K562 (cell line): ENCODE data around the gene BIVM. TPM values are rescaled to one million over a fixed set of nuclear protein-coding genes. Genes with fewer than 3 reads are reported as not detected.

Experiments
- CBX8 ChIP-seq: fragments of 200-600 bp; sonication (generic); IDR thresholded peaks from 2 replicates; pipeline ENCODE4 v1.6.1; 2012; ENCODE audit warnings: borderline replicate concordance, mixed run types, low read depth, mild to moderate bottlenecking, moderate library complexity, mixed read lengths, low read length, control low read depth, inconsistent platforms; ENCODE audit not compliant: poor library complexity, severe bottlenecking; ENCODE audit errors: extremely low read depth
- CTBP1 ChIP-seq: fragments of 450-650 bp; IDR thresholded peaks from 2 replicates; pipeline ENCODE4 v1.6.1; 2016; ENCODE audit warnings: borderline replicate concordance
- FIP1L1 ChIP-seq: fragments of 200-400 bp; formaldehyde crosslinking; IDR thresholded peaks from 2 replicates; pipeline ENCODE4 v1.6.1; 2018; ENCODE audit warnings: mild to moderate bottlenecking, low read depth, low read length; ENCODE audit not compliant: poor library complexity, severe bottlenecking
- FOXA3 ChIP-seq, 2 experiments: fragments of 450-650 bp in 1 of 2; sonication (generic) in 1 of 2; formaldehyde crosslinking; IDR thresholded peaks in 1 of 2; conservative IDR thresholded peaks in 1 of 2; 2 replicates each; pipeline versions ENCODE4 v1.4.0 to v1.8.0; 2020 to 2022; ENCODE audit warnings: mild to moderate bottlenecking in 2 of 2, missing genetic modification reagents in 1 of 2
- FOXP4 ChIP-seq: sonication (generic); formaldehyde crosslinking; IDR thresholded peaks from 2 replicates; pipeline ENCODE4 v1.8.0; 2022; ENCODE audit warnings: mild to moderate bottlenecking, missing genetic modification reagents, borderline replicate concordance
- GMEB1 ChIP-seq: fragments of 250-450 bp; sonication (Bioruptor Pico); IDR thresholded peaks from 2 replicates; pipeline ENCODE4 v1.4.0; 2020; ENCODE audit warnings: mild to moderate bottlenecking
- GTF2A2 ChIP-seq: IDR thresholded peaks from 2 replicates; pipeline ENCODE4 v1.6.1; 2016; ENCODE audit warnings: mild to moderate bottlenecking, missing genetic modification characterization, missing compliant biosample characterization
- HCFC1 ChIP-seq: IDR thresholded peaks from 2 replicates; pipeline ENCODE4 v1.6.1; 2012; ENCODE audit warnings: low read depth, low read length, improper control_type of control experiment
- ID3 ChIP-seq, 2 experiments: fragments of 250-450 bp in 1 of 2; fragments of 450-650 bp in 1 of 2; sonication (Bioruptor Pico) in 1 of 2; IDR thresholded peaks; 2 replicates each; pipeline versions ENCODE4 v1.6.1 to v1.8.0; 2016 to 2021; ENCODE audit warnings: mild to moderate bottlenecking in 2 of 2, moderate library complexity in 2 of 2, missing compliant biosample characterization in 1 of 2, missing genetic modification characterization in 1 of 2
- NFIX ChIP-seq: fragments of 250-450 bp; sonication (Bioruptor Pico); IDR thresholded peaks from 2 replicates; pipeline ENCODE4 v1.4.0; 2020; ENCODE audit warnings: low read depth, mild to moderate bottlenecking, moderate library complexity
- PTTG1 ChIP-seq: fragments of 450-650 bp; IDR thresholded peaks from 2 replicates; pipeline ENCODE4 v1.6.1; 2016; ENCODE audit warnings: low read depth, mild to moderate bottlenecking, missing genetic modification characterization, missing compliant biosample characterization
- RBM39 ChIP-seq: fragments of 200-400 bp; formaldehyde crosslinking; optimal IDR thresholded peaks from 2 replicates; pipeline ENCODE3; 2018; ENCODE audit warnings: low read depth, low read length
- SAP30 ChIP-seq: fragments of 200-600 bp; sonication (generic); IDR thresholded peaks from 2 replicates; pipeline ENCODE4 v1.6.1; 2012; ENCODE audit warnings: borderline replicate concordance, low read depth, mild to moderate bottlenecking, moderate library complexity, low read length, control low read depth, inconsistent platforms; ENCODE audit not compliant: insufficient read depth, poor library complexity, severe bottlenecking
- SLC30A9 ChIP-seq: fragments of 250-450 bp; sonication (Bioruptor Pico); IDR thresholded peaks from 2 replicates; pipeline ENCODE4 v1.8.0; 2022; ENCODE audit warnings: mild to moderate bottlenecking, moderate library complexity
- TAF1 ChIP-seq: IDR thresholded peaks from 2 replicates; pipeline ENCODE4 v1.6.1; 2011; ENCODE audit warnings: mild to moderate bottlenecking, low read length, moderate library complexity; ENCODE audit not compliant: insufficient read depth, control insufficient read depth, severe bottlenecking; ENCODE audit errors: extremely low read depth
- TAF9B ChIP-seq: fragments of 450-650 bp; IDR thresholded peaks from 2 replicates; pipeline ENCODE4 v1.6.1; 2018; ENCODE audit warnings: mild to moderate bottlenecking; ENCODE audit not compliant: partially characterized antibody
- THAP12 ChIP-seq: fragments of 250-450 bp; sonication (Bioruptor Pico); IDR thresholded peaks from 2 replicates; pipeline ENCODE4 v1.9.0; 2021; ENCODE audit warnings: mild to moderate bottlenecking, inconsistent platforms
- ZFX ChIP-seq: sonication (generic); formaldehyde crosslinking; IDR thresholded peaks from 2 replicates; pipeline ENCODE4 v1.8.0; 2022; ENCODE audit warnings: mild to moderate bottlenecking, missing genetic modification reagents, moderate library complexity
- ZNF785 ChIP-seq: fragments of 250-450 bp; sonication (Bioruptor Pico); IDR thresholded peaks from 2 replicates; pipeline ENCODE4 v1.4.0; 2020; ENCODE audit warnings: mild to moderate bottlenecking
- polyA plus RNA-seq, 8 experiments: library from polyadenylated mRNA; depleted of rRNA in 4 of 8; stranded (reverse) in 5 of 8; unstranded in 3 of 8; fragments of >200 nt; fragmentation: Nextera tagmentation in 2 of 8; fragmentation: Illumina TruSeq in 1 of 8; extraction: Ambion mirVana in 2 of 8; extraction: Trizol in 1 of 8; gene quantifications; 2 replicates each; pipeline versions ENCODE4 v1.2.1 to v1.2.3, GENCODE V29; 2011 to 2014; ENCODE audit warnings: inconsistent platforms in 1 of 8, missing spikeins in 1 of 8
- total RNA-seq, 7 experiments: library from RNA; depleted of rRNA in 6 of 7; stranded (reverse); fragments of >200 nt in 6 of 7; fragmentation: Illumina TruSeq in 2 of 7; extraction: Trizol in 2 of 7; gene quantifications; 2 replicates each; pipeline versions ENCODE4 v1.2.1 to v1.2.3, GENCODE V29; 2011 to 2021; ENCODE audit warnings: low replicate concordance in 1 of 7

BIVM gene
- total and polyA plus RNA-seq, 9 of the 15 experiments (the other 6 are each of a cell fraction or from before 2014, with no cell fraction given), result 3.6 to 23.1 (median 16.8) TPM

- peak; percentile 49; the same call in 1 of the 2 replicates for TF ChIP-seq FOXP4 (CRISPR knock-in tag)
- peak; percentile 40 for TF ChIP-seq TAF9B
- peak; percentile 77 for TF ChIP-seq CTBP1
- TF ChIP-seq HCFC1, result no peak
- TF ChIP-seq GMEB1, result peak; percentile 74
- TF ChIP-seq FIP1L1, result peak; percentile 65
- TF ChIP-seq SAP30, result no peak
- 0 out of 4 replicates have a peak, but pooled peaks of 1 of the 2 experiments have one; percentile 10 for TF ChIP-seq FOXA3 (CRISPR knock-in tag; conservative IDR thresholded peaks at IDR 0.05 in 1 of 2, IDR thresholded peaks at IDR 0.05 in 1 of 2)
- TF ChIP-seq TAF1, result peak; percentile 82
- peak; percentile 82 for TF ChIP-seq ZFX (CRISPR knock-in tag)
- no peak for TF ChIP-seq ZNF785 (CRISPR knock-in tag)
- TF ChIP-seq CBX8, result no peak
- no peak for TF ChIP-seq SLC30A9 (CRISPR knock-in tag)
- TF ChIP-seq THAP12, result 0 out of 2 replicates have a peak, but pooled peaks have one; percentile 36
- TF ChIP-seq NFIX, result no peak
- TF ChIP-seq RBM39, result no peak
- no peak for TF ChIP-seq PTTG1 (tag)
- no peak for TF ChIP-seq ID3 (CRISPR knock-in tag; IDR thresholded peaks at IDR 0.05)
- TF ChIP-seq ID3 (tag; IDR thresholded peaks at IDR 0.05), result peak; percentile 84
- TF ChIP-seq GTF2A2 (tag), result no peak
Measured at GRCh38 chr13:102773441-102774213, 25.3 kb upstream of the BIVM start, which contains the start of gene TEX30 (continued).
